Renal cortical epithelial cell (primary cell): Measurements from ENCODE around the gene HGS. TPM values are rescaled to one million over a fixed set of nuclear protein-coding genes. Genes with fewer than 3 reads are reported as not detected.

Experiments used
- DNase-seq: peaks from one replicate; pipeline ENCODE4 v3.0.0-alpha.2; 2011; ENCODE audit warnings: low read depth
- total RNA-seq: library from RNA; depleted of rRNA; stranded (reverse); fragments of >200 nt; gene quantifications from 2 replicates; pipeline ENCODE4 v1.2.3, GENCODE V29; 2014

The HGS gene
- total RNA-seq, 1 donor from 2014 or later, result 110 TPM

- DNase-seq, result no peak
Observed at GRCh38 chr17:81741049-81741593, 57.3 kb downstream of the HGS start.

GRCh38 chr17:81741594-81742452 lies 58.0 kb downstream of the HGS start:
- no peak for DNase-seq

Other genes starting within 250 kb of the HGS start
- 4,821 and 6,713 TPM in 2 replicates for gene ACTG1, start 171.2 kb upstream of the HGS start, total RNA-seq
- 3.1 and 4.7 TPM in 2 replicates for gene FSCN2, start 155.6 kb upstream of the HGS start, total RNA-seq
- gene FAAP100, start 131.7 kb upstream of the HGS start, total RNA-seq, result 13.2 and 22.2 TPM in 2 replicates
- gene NPLOC4, start 46.9 kb upstream of the HGS start, total RNA-seq, result 72.9 and 84.6 TPM in 2 replicates
- gene TSPAN10, start 46.8 kb upstream of the HGS start, total RNA-seq, result 0.87 and 2.3 TPM in 2 replicates
- gene PDE6G, start 27.5 kb upstream of the HGS start, total RNA-seq, result not detected in 2 replicates
- gene OXLD1, start 17.4 kb upstream of the HGS start, total RNA-seq, result 22.6 and 34.6 TPM in 2 replicates
- 9.0 and 11.9 TPM in 2 replicates for gene CCDC137, start 17.3 kb upstream of the HGS start, total RNA-seq
- 21.7 and 44.1 TPM in 2 replicates for gene ARL16, start 214 bp upstream of the HGS start, total RNA-seq
- 8.9 and 10.4 TPM in 2 replicates for gene MRPL12, start 19.4 kb downstream of the HGS start, total RNA-seq
- gene SLC25A10, start 28.3 kb downstream of the HGS start, total RNA-seq, result 35.7 and 61.8 TPM in 2 replicates
- gene GCGR, start 120.1 kb downstream of the HGS start, total RNA-seq, result not detected in 2 replicates
- gene MCRIP1, start 149.3 kb downstream of the HGS start, total RNA-seq, result 55.0 and 101 TPM in 2 replicates
- not detected in 2 replicates for gene PPP1R27, start 151.0 kb downstream of the HGS start, total RNA-seq
- gene P4HB, start 176.5 kb downstream of the HGS start, total RNA-seq, result 1,064 and 1,065 TPM in 2 replicates
- gene ARHGDIA, start 187.3 kb downstream of the HGS start, total RNA-seq, result 161 and 237 TPM in 2 replicates
- 46.8 and 109 TPM in 2 replicates for gene ALYREF, start 207.6 kb downstream of the HGS start, total RNA-seq
- 77.3 and 104 TPM in 2 replicates for gene ANAPC11, start 207.7 kb downstream of the HGS start, total RNA-seq
- gene NPB, start 218.2 kb downstream of the HGS start, total RNA-seq, result 0.25 and 3.3 TPM in 2 replicates
- gene PCYT2, start 227.4 kb downstream of the HGS start, total RNA-seq, result 18.6 and 47.2 TPM in 2 replicates
- 17.9 and 20.4 TPM in 2 replicates for gene SIRT7, start 234.2 kb downstream of the HGS start, total RNA-seq
- gene MAFG, start 243.7 kb downstream of the HGS start, total RNA-seq, result 11.3 and 14.4 TPM in 2 replicates